K562 (cell line): ENCODE data around the gene NCAPD2. TPM values are rescaled to one million over a fixed set of nuclear protein-coding genes. Genes with fewer than 3 reads are reported as not detected.
A peak's percentile ranks its signal among the peaks of the same experiment; 100 is the strongest.

Experiments used
- CEBPB ChIP-seq: fragments of 450-650 bp; IDR thresholded peaks from 2 replicates; pipeline ENCODE4 v1.6.1; 2016; ENCODE audit warnings: missing genetic modification characterization, missing compliant biosample characterization
- MAFF ChIP-seq: IDR thresholded peaks from 2 replicates; pipeline ENCODE4 v1.6.1; 2012; ENCODE audit warnings: low read length, improper control_type of control experiment
- MXD1 ChIP-seq: fragments of 250-450 bp; sonication (Bioruptor Pico); IDR thresholded peaks from 2 replicates; pipeline ENCODE4 v1.8.0; 2021; ENCODE audit warnings: borderline replicate concordance, mild to moderate bottlenecking, moderate library complexity; ENCODE audit not compliant: poor library complexity, severe bottlenecking
- RREB1 ChIP-seq: fragments of 250-450 bp; sonication (Bioruptor Pico); IDR thresholded peaks from 2 replicates; pipeline ENCODE4 v1.4.0; 2020
- SMARCA5 ChIP-seq: fragments of 450-650 bp; IDR thresholded peaks from 2 replicates; pipeline ENCODE4 v1.6.1; 2016
- ZBTB7A ChIP-seq: IDR thresholded peaks from 2 replicates; pipeline ENCODE4 v1.6.1; 2011; ENCODE audit warnings: low read depth, mild to moderate bottlenecking, low read length, moderate library complexity, borderline replicate concordance; ENCODE audit not compliant: control insufficient read depth
- ZNF354B ChIP-seq: fragments of 250-450 bp; sonication (Bioruptor Pico); IDR thresholded peaks from 2 replicates; pipeline ENCODE4 v1.4.0; 2020
- polyA plus RNA-seq, 8 experiments: library from polyadenylated mRNA; depleted of rRNA in 4 of 8; stranded (reverse) in 5 of 8; unstranded in 3 of 8; fragments of >200 nt; fragmentation: Nextera tagmentation in 2 of 8; fragmentation: Illumina TruSeq in 1 of 8; extraction: Ambion mirVana in 2 of 8; extraction: Trizol in 1 of 8; gene quantifications; 2 replicates each; pipeline versions ENCODE4 v1.2.1 to v1.2.3, GENCODE V29; 2011 to 2014; ENCODE audit warnings: inconsistent platforms in 1 of 8, missing spikeins in 1 of 8
- total RNA-seq, 7 experiments: library from RNA; depleted of rRNA in 6 of 7; stranded (reverse); fragments of >200 nt in 6 of 7; fragmentation: Illumina TruSeq in 2 of 7; extraction: Trizol in 2 of 7; gene quantifications; 2 replicates each; pipeline versions ENCODE4 v1.2.1 to v1.2.3, GENCODE V29; 2011 to 2021; ENCODE audit warnings: low replicate concordance in 1 of 7

NCAPD2 gene
- total and polyA plus RNA-seq, 9 of the 15 experiments (the other 6 are each of a cell fraction or from before 2014, with no cell fraction given) = 16.9 to 93.7 (median 68.3) TPM

GRCh38 chr12:6493497-6494257 lies at the start of gene NCAPD2 (continued):
- TF ChIP-seq MXD1 (CRISPR knock-in tag) (no peak), ZNF354B (no peak), MAFF (no peak), RREB1 (CRISPR knock-in tag) (peak; percentile 64; the same call in 1 of the 2 replicates), SMARCA5 (peak; percentile 57), CEBPB (tag) (peak; percentile 34; the same call in 1 of the 2 replicates), ZBTB7A (peak; percentile 49; the same call in 1 of the 2 replicates)
